GM18519 (cell line): Measurements from ENCODE around the gene ADPRH.
A peak's percentile ranks its signal among the peaks of the same experiment; 100 is the strongest.

Experiments
- ATAC-seq: cut with Tn5 transposase; IDR thresholded peaks from one replicate; pipeline ENCODE4 v1.9.1; 2021; ENCODE audit warnings: mild to moderate bottlenecking, moderate library complexity; ENCODE audit not compliant: unreplicated experiment, low FRiP score

The ADPRH gene

DNA sequence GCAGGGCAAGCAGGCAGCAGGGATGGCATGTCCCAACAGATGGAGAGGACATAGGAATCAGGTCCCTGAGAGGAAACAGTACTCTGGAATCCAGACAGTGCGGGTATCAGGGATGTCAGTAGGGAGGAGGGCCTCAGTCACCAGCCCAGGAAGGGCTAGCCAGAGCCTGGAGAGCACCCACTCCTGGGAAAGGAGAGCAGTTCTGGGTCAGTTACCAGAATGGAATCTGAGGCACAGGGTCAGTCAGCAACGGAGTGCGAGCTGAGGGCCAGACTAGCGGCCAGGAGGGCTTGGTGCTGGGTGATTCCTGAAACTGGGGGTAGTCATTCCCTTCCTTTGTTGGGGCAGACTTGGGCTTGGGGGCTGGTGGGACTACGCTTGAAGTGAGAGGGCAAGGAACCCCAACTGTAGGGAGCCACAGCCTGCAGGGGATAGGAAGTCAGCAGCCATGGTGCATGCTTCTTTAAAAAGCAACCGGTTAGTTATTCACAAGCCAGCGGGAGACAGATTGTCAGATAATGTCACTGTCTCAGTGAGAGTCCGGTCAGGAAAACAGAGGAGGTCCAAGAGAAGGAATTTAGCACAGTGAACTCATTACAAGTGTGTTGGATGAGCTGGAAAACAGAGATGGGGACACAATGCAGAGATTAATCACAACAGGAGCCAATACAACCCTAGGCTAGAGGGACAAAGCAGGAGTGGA is 46.3 kb downstream of the ADPRH start:
- ATAC-seq, result no peak

DNA sequence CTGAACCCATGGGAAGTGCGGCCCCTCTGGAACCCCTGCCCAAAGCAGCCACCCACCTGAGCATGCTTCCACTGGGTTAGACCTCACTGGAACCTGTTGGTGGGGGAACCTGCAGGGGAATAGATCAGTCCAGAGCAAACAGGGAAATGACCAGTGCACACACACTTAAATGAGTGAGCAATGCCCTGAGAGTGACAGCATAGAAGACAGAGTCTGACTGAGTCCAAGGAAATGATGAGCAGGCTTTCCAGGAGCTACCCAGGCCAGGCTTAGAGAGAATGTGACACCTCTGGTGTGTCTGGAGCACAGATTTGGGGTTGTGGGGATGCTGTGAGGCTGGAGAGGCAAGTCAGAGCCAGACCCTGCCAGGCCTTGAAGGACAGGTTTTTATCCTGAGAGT is 46.9 kb downstream of the ADPRH start:
- no peak for ATAC-seq

DNA sequence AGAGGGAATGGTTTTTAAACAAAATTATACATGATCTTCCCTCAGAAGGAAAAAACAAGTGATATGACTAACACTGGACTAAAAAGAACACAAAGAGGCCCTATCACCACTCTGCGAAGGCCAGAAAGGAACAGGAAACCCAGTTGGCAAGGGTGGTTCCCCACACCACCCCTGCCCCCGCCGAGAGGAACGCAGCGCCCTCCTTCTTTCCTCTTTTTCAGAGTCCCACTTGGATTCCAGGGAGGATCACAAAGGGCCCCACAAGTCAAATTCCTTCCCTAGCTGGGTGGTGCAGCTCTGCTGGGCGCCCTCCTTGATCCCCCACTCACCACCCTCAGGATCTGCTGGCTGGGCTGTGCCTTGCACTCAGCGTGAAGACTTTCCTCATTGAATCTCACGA is 48.2 kb downstream of the ADPRH start:
- ATAC-seq, result no peak

DNA sequence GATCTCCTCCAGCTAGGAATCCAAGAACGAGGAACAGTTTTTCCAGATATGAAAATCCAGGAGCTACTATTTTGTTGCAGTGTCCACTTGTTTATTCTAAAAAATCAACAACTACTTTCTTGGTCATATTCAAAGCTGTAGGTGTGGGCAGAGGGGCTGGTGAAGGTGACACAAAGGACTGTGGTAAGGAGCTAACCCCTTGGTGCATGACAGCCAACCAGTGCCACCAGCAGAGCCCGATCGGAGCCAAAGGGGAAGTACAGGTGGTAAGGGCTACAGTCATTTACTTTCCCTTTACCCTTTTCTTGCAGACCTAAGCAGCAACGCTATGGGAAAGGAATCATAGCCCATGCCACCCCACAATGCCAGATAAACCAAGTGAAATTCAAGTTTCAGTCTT is 49.1 kb downstream of the ADPRH start:
- ATAC-seq, result peak; percentile 35

DNA sequence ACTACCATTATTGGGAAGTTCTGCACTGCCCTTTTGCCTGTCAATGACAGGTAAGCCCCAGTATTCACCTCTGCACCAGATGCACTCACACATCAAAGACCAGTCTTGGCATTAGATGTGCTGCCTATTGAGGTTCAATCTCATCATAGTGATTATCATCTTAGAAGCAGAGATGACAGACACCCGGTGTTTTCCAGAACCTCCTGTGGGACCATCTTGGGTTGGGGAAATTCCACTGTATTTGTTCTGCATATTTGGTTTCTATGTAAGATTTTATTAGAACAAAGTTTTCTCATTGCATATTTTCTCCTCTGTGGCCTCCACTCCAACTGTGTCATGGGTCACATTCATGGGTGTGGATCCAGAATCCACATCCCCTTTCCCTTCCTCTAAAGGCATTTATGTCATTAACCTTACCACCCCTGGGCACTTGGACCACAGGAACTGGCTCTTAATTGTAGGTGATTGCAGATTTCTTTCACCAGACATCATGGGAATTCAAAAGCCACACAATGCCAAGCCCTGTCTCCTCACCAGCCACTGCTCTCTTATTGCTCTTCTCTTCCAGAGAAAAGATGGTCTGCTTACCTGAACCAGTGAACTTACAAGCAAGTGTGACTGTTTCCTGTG is 49.6 kb downstream of the ADPRH start:
- peak; percentile 33 for ATAC-seq

DNA sequence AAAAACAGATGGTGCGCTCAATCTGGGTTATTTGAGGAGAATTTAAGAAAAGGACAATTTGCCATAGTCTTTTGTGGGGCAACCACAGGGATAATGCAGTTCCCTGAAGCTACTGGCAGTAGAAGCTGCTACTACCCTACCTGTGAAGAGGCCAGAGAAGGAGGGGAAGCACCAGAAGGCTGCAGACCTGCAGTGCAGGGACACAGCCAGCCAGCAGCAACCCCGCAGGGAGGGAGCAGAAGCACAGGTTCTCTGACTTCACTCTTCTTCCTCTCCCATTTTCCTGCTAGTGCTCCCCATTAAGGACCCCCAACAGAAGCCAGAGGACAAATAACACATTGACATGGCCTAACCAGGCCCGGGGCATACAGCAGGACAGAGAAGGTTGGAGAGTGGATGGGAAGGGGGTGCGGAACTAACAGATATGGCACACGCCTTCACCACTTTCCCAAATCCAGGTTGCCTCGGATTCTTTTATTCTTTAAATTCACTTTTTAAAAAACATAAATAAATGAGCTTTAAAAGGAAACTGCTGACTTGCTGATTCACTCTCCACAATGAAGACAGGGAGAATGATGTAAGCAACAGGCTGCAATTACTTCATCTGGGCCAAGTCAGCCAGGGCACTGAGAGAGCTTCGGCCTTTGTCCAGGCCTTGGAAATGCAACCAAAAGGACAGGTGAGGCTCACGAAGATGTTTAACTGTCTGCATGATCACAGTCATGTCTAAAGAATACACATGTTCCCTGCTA is 51.0 kb downstream of the ADPRH start:
- no peak for ATAC-seq

DNA sequence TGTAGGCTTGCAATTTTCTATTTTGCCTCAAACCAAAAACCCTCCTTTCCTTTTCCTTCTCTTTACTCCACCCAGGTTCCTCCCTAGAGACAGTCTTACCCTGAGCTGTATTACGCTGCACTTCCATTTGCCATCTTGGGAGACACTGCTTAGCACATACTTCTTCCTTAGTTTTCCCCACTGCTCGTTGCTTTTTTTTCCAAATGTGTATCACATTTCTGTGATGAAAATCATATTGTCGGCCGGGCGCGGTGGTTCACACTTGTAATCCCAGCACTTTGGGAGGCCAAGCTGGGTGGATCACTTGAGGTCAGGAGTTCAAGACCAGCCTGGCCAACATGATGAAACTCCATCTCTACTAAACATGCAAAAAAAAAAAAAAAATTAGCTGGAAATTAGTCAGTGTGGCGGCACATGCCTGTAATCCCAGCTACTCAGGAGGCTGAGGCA is 51.6 kb downstream of the ADPRH start:
- ATAC-seq, result no peak

DNA sequence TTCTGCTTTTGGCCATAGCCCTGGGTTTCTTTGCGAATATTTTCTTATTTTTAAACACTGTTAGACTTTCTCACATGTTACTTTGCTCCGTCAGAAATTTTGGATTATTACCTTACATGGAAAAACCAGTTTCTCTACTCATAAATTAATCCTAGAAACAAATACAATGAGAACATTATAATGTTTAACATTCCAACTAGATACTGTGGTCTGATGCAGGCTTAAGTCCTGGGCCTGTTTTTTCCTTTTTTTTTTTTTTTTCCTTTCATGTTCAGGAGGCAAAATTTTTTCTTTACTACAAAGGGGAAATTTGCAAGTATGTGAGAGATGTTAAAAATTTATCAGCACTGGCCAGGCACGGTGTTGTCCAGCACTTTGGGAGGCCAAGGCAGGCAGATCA is 52.2 kb downstream of the ADPRH start:
- ATAC-seq, result no peak

DNA sequence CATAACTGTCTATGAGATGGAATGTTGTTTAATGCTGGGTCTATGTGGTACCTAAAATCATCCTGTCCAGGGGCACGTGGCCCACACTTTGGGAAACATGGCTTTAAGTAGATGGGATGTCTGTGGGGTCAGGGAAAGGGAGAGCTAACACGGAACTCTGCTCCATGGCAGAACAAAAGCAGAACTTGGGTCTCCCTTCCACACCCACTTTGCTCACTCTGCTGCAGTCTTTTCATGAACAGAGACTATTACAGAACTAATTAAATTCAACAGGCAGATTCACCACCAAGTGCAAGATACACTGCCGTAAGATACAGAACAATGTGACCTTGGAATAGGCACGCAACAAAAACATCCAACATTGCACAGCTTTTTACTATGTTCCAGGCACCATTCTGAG is 52.9 kb downstream of the ADPRH start:
- no peak for ATAC-seq

DNA sequence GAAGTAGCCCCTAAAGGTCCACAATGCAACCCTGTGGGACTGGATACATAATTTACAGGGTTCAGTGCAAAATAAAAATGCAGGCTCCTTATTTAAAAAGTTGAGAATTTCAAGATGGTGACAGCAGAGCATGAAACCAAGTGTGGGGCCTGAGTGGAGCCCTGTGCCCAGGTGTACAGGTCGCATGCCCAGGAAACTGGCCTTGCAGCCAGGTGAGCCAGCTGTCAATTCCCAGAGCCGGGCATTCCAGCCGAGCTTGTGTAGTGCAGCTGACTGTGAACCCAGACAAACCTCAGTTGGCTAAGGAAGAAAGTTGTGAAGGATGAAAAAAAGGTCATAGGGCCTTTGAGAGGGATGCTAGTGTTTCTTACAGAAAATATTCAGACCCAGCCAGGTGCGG is 53.5 kb downstream of the ADPRH start:
- ATAC-seq, result no peak

DNA sequence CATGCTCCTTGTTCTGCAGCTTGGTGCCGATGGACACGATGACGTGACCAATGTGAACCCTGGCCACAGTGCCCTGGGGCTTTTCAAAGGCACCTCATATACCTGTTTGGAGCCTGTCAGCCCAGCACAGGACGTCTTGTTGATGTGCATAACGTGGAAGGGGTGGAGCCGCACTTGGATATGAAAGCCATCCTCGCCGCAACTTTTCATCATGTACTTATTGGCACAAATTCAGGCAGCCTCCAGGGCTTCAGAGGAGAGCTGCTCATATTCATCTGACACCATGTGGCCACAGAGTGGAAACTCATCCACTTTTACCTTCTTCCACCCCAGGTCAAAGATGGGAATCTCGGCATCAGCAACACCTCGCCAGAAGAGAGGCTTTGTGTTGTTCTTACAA is 56.4 kb downstream of the ADPRH start:
- ATAC-seq, result no peak

DNA sequence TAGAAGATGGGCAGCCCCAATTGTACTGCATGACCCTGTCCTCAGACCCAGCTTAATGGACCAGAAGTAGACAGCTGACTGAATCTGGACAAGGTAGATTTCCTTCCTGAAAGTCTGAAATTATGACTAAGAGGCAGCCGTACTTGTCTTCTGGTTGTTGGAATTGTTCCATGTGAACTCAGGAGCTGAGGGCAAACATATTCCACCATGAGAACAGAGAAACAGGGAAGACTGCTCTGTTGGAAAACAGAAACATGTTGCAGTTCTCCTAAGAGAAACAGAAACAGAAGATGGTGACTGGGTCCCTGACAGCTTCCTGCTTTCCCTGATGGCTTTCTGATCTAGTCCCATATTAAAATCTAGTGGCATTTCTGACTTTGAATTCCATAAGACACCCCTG is 57.0 kb downstream of the ADPRH start:
- no peak for ATAC-seq

DNA sequence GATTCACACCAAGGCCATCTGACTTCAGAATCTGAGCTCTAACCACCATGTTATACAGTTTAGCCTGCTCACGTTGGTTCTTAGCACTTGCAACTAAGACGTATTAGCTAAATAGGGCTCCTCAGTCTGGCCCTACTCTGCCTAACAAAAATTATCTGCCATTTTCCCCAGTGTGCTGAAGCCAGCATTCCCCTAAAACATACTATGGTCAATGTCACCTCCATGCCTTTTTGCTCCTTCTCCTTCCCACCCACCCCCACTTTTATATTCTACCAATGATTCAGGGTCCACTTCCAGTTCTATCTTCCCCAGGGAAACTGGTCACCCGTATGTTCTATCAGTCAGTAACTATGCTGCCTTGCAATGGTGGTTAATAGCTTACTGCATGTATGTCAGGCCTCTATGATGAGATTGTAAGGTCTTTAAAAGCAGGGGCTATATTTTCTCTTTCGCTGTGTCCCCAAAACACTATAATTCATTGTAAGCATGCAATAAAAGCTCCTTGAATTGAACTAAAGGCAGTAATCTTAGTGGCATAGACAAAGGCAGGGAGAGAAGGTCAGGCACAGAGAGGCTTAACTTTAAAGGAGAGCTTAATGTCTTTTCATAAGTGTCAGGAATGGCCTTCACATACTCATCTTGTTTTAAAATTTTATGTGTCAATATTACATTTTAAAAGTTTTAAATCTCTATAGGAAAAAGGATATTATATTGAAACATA is 57.8 kb downstream of the ADPRH start:
- no peak for ATAC-seq

DNA sequence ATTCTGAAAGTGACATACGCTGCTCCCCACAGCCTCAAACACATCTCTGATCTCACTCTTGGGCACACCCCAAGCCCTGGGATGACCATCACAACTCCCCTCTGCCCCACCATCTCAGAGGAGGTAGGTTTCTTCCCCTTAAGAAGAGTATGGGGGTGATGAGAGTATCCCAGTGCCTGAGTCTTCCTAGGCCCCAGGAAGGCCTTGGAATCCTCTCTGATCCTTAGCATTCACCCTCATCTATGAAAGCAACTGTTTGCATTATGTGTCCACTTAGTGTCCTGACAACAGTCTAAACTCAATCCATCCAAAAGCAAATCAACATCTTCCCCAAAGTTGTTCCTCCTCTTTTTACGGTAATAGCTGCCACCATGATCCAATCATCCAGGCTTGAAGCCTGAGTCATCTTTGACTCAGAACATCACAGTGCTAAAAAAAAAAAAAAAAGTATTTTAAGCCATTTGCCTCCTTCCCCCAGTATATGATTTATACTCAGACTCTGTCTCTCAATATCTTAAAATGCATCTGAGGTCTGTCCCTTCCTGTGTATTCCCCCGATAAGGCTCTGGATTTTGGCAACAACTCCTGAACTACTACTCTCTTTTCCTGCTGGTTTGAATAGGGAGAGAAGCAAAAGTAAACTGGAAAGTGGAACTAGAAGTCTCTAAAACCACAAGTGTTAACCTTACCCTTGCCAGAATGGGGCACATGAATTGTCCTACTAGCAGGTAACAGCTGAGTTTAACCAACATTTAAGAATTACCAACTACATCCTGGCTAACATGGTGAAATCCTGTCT is 58.6 kb downstream of the ADPRH start:
- ATAC-seq, result peak; percentile 26
